Activated CD4-positive, alpha-beta T cell treated with anti-CD3 and anti-CD28 coated beads, Interleukin-2, amount 10 ng/mL, durations not matched to agents 7 days and 5 days (primary cell): ENCODE results near the gene NPSR1. TPM values are rescaled to one million over a fixed set of nuclear protein-coding genes. Genes with fewer than 3 reads are reported as not detected.
A peak's percentile ranks its signal among the peaks of the same experiment; 100 is the strongest.
"Not testable (repeated sequence)": the region's sequence is repeated elsewhere in the genome, so short reads cannot be mapped to it uniquely, and the experiment has no call there.

ENCODE experiments used
- CTCF ChIA-PET: fragments of 350-600 bp; sonication (Branson Sonifier 250); formaldehyde crosslinking; loops from one replicate; lab custom pipeline; 2021; ENCODE audit warnings: antibody characterized with exemption; lab: Charles Lee
- POLR2A ChIA-PET: fragments of 350-600 bp; sonication (Branson Sonifier 250); formaldehyde crosslinking; loops from one replicate; lab custom pipeline; 2021; ENCODE audit warnings: antibody characterized with exemption; lab: Charles Lee
- DNase-seq: peaks from one replicate; pipeline ENCODE4 v3.0.0-alpha.2; 2020
- H3K27ac Mint-ChIP-seq: one replicate; pipeline ENCODE4 v1.8.0; 2021; ENCODE audit warnings: mild to moderate bottlenecking, moderate library complexity, mixed read lengths
- H3K27me3 Mint-ChIP-seq: one replicate; pipeline ENCODE4 v1.8.0; 2021; ENCODE audit warnings: mixed read lengths
- H3K36me3 Mint-ChIP-seq: one replicate; pipeline ENCODE4 v1.8.0; 2021; ENCODE audit warnings: low read depth, mixed read lengths
- H3K4me1 Mint-ChIP-seq: one replicate; pipeline ENCODE4 v1.8.0; 2021; ENCODE audit warnings: mixed read lengths
- H3K4me3 Mint-ChIP-seq: one replicate; pipeline ENCODE4 v1.8.0; 2021; ENCODE audit warnings: mild to moderate bottlenecking, moderate library complexity, mixed read lengths
- H3K9me3 Mint-ChIP-seq: one replicate; pipeline ENCODE4 v1.8.0; 2021; ENCODE audit warnings: mixed read lengths
- total RNA-seq, 2 experiments: library from RNA; stranded (reverse); gene quantifications; one replicate each; pipeline ENCODE4 v1.2.3, GENCODE V29; 2021

The NPSR1 gene
- total RNA-seq, 2 experiments from 2014 or later: not detected

DNA sequence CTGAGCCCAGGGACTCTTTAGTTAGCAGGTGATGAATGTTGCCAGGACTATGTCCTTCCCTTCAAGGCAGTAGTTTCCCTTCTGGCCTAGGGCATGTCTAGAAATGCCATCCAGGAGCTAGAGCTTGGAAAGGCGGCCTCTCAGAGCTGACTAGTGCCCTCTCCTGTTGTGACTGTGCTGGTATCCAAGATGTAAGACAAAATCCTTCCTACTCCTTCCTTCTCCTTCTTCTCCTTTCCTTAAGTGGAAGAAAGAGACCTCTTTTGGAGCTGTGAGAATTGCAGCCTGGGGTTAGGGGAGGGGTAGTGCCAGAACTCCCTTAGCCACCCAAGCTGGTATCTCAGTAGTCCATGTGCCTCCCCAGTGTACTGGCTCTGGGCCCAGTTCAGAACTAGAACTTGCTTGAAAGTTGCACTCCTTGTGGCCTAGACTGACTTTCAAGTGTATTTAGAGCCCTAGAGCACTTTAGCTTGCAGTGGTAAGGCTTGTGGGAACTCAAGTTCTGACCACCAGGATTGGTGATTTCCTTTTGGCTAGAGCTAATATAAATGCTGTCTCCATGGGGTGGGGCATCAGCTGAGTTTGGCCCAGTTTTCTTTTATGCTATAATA, 118.8 kb downstream of the NPSR1 start:
- H3K9me3 Mint-ChIP-seq: peaks cover 3% of the 10 kb centered on the region
- H3K4me3 Mint-ChIP-seq: no peak overlapping the region
- POLR2A ChIA-PET: no interaction called here
- H3K36me3 Mint-ChIP-seq: no peaks in the 10 kb centered on the region
- no peaks in the 10 kb centered on the region for H3K4me1 Mint-ChIP-seq
- CTCF ChIA-PET: interaction anchor here (0.5 kb wide), 1 partner anchor 216 kb away, joined by 3 read pairs; no protein-coding TSS in a partner anchor
- H3K27me3 Mint-ChIP-seq: no peaks in the 10 kb centered on the region
- DNase-seq: no peak
- no peak overlapping the region for H3K27ac Mint-ChIP-seq

DNA sequence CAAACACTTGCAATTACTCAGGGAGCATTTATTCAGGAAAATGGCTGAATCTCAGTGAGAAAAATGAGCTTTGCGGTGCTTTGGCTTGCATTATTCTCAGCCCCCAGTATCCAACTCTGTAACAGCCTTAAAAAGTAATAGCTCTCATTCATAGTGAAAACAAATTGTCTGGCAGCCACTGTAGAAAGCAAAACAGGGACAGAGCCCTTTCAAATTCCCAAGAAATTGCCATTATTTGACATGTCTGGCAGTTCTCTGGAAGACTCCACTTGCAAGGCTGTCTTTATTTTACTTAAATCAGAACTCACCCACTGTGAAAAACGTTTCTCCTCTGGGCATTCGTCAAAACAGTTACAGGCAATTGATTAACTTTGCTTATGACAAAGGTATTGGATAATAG, 122.5 kb downstream of the NPSR1 start:
- Mint-ChIP-seq H3K4me3 (no peak overlapping the region), H3K4me1 (no peaks in the 10 kb centered on the region), H3K27me3 (no peaks in the 10 kb centered on the region), H3K9me3 (peaks cover 15% of the 10 kb centered on the region), H3K27ac (no peak overlapping the region), H3K36me3 (no peaks in the 10 kb centered on the region)
- CTCF ChIA-PET: no interaction called here
- DNase-seq: no peak
- POLR2A ChIA-PET: no interaction called here

DNA sequence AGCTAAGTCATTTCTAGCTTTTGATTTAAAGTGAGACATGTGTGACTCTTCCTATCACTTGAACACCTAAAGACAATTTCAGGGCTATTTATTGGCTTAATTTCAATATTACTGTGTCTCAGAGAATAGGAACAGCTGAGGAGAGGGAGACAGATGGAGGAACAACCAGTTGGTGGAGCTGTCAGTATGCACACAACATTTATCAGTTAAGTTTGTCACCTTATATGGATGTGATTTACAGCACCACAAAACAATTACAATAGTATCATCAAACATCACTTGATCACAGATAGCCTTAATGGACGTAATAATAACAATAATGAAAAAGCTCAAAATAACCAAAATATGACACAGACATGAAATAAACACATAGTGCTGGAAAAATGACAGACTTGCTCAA, 129.6 kb downstream of the NPSR1 start:
- no peaks in the 10 kb centered on the region for H3K36me3 Mint-ChIP-seq

DNA sequence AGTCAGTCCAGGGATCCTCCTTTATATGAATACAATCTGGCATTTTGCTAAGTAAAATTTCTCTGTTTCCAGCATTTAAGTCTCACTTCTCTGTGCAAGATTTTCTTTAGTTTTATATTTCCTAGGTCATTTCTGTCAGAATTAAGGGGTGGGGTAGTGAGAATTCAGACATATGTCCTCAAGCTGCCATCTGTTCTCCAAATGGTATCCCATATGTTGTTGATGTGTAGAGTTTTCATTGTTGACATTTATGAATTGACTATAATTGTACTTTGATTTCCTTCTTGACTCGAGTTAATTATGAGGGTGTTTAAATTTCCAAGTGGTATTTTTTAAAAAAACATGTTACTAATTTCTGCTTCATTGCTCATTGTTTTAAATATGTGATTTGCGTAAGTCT, 148.8 kb downstream of the NPSR1 start:
- H3K9me3 Mint-ChIP-seq: no peaks in the 10 kb centered on the region
- CTCF ChIA-PET: no interaction called here
- no peak for DNase-seq

More for the DNA sequence above, 129.6 kb downstream of the NPSR1 start:
- DNase-seq: no peak
- CTCF ChIA-PET: no interaction called here
- POLR2A ChIA-PET: no interaction called here
- no peak overlapping the region for H3K27ac Mint-ChIP-seq
- H3K9me3 Mint-ChIP-seq: peaks cover 8% of the 10 kb centered on the region
- H3K27me3 Mint-ChIP-seq: no peaks in the 10 kb centered on the region
- no peak overlapping the region for H3K4me3 Mint-ChIP-seq
- H3K4me1 Mint-ChIP-seq: no peaks in the 10 kb centered on the region

DNA sequence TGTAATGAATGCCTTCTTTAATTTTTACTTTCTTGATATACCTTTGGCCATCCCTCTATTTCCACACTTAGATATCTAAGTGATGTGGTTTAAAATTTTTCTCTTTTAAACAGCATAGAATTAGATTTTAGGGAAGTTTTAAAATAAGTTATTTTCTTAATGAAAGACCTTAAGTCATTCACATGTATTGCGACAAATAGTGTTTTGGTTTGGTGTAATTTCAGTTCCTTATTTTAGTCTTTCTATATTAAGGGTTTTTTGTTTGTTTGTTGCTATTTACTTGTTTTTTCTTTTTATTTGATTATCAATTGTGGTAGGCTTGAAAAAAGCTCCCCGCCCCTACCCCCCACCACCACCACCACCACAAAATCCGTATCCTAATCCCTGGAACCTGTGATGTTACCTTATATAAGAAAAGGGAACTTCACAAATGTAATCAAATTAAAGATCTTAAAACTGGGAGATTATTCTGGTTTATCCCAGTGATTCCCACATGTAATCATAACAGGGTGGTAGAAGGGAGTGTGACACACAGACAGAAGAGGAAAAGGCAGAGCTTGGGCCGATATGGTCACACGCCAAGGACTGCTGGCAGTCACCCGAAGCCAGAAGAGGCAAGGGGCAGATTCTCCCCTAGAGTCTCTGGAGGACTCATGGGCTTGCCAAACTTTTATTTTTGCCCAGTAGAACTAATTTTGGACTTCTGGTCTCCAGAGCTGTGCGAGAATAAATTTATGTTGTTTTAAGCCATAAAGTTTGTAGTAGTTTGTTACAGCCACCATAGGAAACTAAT, 149.7 kb downstream of the NPSR1 start:
- Mint-ChIP-seq H3K9me3 (no peaks in the 10 kb centered on the region), H3K4me3 (no peak overlapping the region), H3K27me3 (peaks cover 4% of the 10 kb centered on the region), H3K4me1 (no peaks in the 10 kb centered on the region), H3K36me3 (no peaks in the 10 kb centered on the region), H3K27ac (no peak overlapping the region)
- DNase-seq: no peak
- CTCF ChIA-PET: no interaction called here
- POLR2A ChIA-PET: no interaction called here

More for the DNA sequence above, 148.8 kb downstream of the NPSR1 start:
- Mint-ChIP-seq H3K36me3 (no peaks in the 10 kb centered on the region), H3K27ac (no peak overlapping the region), H3K4me3 (no peak overlapping the region), H3K27me3 (peaks cover 4% of the 10 kb centered on the region), H3K4me1 (no peaks in the 10 kb centered on the region)
- POLR2A ChIA-PET: no interaction called here

DNA sequence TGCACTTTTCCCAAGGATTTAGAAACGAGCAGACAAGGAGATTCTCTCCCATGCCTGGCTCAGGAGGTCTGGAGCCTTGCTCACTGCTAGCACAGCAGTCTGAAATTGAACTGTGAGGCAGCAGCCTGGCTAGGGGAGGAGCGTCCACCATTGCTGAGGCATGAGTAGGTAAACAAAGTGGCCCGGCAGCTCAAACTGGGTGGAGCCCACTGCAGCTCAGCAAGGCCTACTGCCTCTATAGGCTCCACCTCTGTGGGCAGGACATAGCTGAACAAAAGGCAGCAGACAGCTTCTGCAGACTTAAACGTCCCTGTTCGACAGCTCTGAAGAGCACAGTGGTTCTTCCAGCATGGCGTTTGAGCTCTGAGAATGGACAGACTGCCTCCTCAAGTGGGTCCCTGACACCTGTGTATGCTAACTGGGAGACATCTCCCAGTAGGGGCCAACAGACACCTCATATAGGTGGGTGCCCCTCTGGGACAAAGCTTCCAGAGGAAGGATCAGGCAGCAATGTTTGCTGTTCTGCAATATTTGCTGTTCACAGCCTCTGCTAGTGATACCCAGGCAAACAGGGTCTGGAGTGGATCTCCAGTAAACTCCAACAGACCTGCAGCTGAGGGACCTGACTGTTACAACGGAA, 156.3 kb downstream of the NPSR1 start:
- POLR2A ChIA-PET, H3K4me1 Mint-ChIP-seq, H3K27me3 Mint-ChIP-seq, H3K4me3 Mint-ChIP-seq, H3K9me3 Mint-ChIP-seq, H3K27ac Mint-ChIP-seq, CTCF ChIA-PET, DNase-seq, H3K36me3 Mint-ChIP-seq: not testable (repeated sequence)

DNA sequence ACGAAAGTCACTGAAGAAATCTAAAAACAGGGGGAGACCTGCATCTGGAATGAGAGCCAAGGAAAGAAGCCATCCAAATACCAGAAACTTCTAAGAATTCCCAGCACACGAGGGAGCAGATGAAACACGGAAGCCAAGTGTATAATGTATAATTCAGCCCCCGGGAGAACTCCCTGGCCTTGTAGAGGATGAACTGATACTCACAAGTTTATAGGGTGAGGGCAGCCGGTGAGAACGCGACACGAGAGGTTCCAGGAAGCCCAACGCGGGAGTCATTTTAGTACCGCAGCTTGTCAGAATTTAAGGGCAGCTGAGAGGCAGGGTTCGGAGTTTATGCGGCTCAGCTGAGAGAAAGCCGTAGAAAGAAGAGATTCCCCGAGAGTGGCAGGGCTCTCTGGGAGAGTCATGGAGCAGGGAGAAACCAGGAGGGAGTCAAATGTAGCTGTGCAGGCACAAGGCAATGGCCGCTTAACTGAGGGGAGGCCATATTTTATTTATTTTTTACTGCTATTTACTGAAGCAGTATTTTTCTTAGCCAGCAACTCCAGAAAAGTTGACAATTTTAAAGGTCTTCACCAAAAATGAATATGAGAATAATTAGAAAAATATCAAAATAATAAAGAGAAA, 164.0 kb downstream of the NPSR1 start:
- ChIA-PET POLR2A (no interaction called here), CTCF (no interaction called here)
- Mint-ChIP-seq H3K9me3 (no peaks in the 10 kb centered on the region), H3K4me1 (no peaks in the 10 kb centered on the region), H3K27me3 (no peaks in the 10 kb centered on the region), H3K27ac (no peak overlapping the region), H3K4me3 (no peak overlapping the region), H3K36me3 (no peaks in the 10 kb centered on the region)
- DNase-seq: no peak

DNA sequence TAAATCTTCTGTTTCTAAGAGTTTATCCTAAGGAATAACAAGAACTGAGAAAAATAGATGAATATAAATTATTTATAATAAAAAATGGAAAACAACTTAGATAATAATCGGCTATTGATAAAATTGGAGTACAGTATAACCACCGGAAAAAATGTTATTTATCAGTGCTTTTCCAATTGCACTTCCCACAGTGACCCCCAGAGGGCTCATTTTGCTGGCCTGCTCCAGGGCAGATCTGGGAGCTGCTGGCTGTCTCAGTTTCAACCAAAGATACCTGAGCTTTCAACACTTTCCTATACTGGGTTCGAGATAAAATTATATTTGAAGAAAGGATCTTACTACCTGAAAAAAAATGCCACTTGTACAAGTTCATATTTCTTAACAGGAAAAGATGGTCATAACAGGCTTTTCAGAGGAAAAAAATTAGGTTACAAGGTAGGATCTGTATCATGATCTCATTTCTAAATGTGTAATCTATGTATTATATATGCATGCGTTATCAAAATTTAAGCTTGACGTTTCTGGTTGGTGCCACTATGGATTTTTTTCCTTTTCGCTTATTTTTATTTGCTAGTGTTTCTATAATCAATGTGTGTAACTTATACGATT, 165.7 kb downstream of the NPSR1 start:
- peak; percentile 54 for DNase-seq
- ChIA-PET POLR2A (no interaction called here), CTCF (no interaction called here)
- Mint-ChIP-seq H3K36me3 (no peaks in the 10 kb centered on the region), H3K27ac (no peak overlapping the region), H3K27me3 (no peaks in the 10 kb centered on the region), H3K4me1 (no peaks in the 10 kb centered on the region), H3K4me3 (no peak overlapping the region), H3K9me3 (no peaks in the 10 kb centered on the region)

DNA sequence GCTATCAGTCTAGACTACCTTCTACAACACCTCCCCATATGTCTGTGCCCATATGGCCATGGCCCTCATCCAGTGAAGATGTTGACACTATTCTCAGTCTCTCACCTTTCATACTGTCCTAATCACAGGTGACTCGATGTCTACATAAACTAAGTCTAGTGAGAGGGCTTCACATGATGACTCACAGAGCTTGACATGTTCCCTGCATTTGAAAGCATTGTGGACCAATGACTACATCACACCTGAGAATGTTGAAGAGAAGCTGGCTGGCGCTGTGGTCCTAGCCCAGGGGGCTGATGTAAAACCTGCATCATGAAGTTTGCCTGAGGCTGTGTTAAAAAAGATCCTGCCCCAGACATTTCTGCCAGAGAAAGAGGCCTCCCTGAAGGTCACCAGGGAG, 167.2 kb downstream of the NPSR1 start:
- H3K9me3 Mint-ChIP-seq: no peaks in the 10 kb centered on the region
- H3K4me3 Mint-ChIP-seq: no peak overlapping the region
- no peaks in the 10 kb centered on the region for H3K36me3 Mint-ChIP-seq
- H3K4me1 Mint-ChIP-seq: no peaks in the 10 kb centered on the region
- no peak for DNase-seq
- CTCF ChIA-PET: no interaction called here
- no peak overlapping the region for H3K27ac Mint-ChIP-seq
- no peaks in the 10 kb centered on the region for H3K27me3 Mint-ChIP-seq
- POLR2A ChIA-PET: no interaction called here

DNA sequence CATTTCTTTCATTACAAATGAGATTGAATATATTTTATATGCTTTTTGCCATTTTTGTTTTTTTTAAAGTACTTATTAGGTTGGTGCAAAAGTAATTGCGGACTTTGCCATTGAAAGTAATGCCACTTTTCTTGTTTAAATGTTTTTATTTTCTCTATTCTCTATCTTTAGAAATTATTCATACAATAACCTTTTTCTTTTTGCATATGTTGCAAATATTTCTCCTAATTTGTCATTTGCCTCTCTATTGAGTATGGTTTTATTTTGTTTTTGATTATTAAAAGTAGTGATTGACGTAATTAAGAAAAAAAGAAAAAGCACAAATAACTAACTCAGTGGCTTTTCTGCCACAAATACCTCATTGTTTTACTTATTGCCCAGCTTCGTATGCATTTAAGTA, 172.4 kb downstream of the NPSR1 start:
- Mint-ChIP-seq H3K4me1 (no peaks in the 10 kb centered on the region), H3K4me3 (no peak overlapping the region), H3K27me3 (no peaks in the 10 kb centered on the region), H3K27ac (no peak overlapping the region), H3K9me3 (no peaks in the 10 kb centered on the region), H3K36me3 (no peaks in the 10 kb centered on the region)
- no peak for DNase-seq
- ChIA-PET CTCF (no interaction called here), POLR2A (no interaction called here)

DNA sequence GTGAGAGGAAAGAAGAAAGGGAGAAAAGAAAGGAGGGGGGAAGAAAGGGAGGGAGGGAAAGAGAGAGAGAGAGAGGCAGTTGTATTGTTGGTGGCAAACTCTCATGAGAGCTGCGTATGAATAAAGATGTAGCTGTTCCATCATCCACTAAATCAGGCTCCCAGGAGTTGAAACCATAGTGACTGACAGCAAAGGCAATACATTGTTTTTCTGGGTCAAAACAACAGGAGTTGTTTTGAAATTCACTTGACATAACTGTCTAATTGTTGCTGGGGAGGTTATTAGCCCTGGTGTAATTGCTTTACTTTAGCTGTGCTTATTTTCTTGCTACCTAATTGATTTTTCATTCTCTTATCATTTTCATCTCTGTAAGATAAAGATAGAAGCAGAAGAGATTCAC, 173.4 kb downstream of the NPSR1 start:
- CTCF ChIA-PET: no interaction called here

DNA sequence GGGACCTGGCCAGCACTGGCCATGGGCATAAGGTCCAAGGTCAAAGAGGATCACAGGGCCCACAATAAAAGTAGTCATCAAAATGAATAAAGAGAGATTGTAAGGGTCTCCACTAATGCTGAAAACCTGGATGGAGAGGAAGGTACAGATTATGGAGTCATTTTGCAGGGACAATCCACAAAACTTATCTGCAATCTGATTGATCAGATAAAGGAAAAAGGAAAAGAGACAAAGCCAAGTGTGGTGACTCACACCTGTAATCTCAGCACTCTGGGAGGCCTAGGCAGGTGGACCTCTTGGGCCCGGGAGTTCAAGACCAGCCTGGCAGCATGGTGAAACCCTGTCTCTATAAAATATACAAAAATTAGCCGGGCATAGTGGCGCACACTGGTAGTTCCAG, 174.0 kb downstream of the NPSR1 start:
- H3K4me3 Mint-ChIP-seq: no peak overlapping the region
- CTCF ChIA-PET: no interaction called here

More for the DNA sequence above, 173.4 kb downstream of the NPSR1 start:
- no peaks in the 10 kb centered on the region for H3K36me3 Mint-ChIP-seq
- DNase-seq: no peak
- no peaks in the 10 kb centered on the region for H3K4me1 Mint-ChIP-seq
- POLR2A ChIA-PET: no interaction called here
- no peak overlapping the region for H3K4me3 Mint-ChIP-seq
- no peaks in the 10 kb centered on the region for H3K27me3 Mint-ChIP-seq
- H3K9me3 Mint-ChIP-seq: no peaks in the 10 kb centered on the region
- no peak overlapping the region for H3K27ac Mint-ChIP-seq

More for the DNA sequence above, 174.0 kb downstream of the NPSR1 start:
- no peaks in the 10 kb centered on the region for H3K9me3 Mint-ChIP-seq
- no peaks in the 10 kb centered on the region for H3K4me1 Mint-ChIP-seq
- H3K36me3 Mint-ChIP-seq: no peaks in the 10 kb centered on the region
- DNase-seq: no peak
- H3K27ac Mint-ChIP-seq: no peak overlapping the region
- no peaks in the 10 kb centered on the region for H3K27me3 Mint-ChIP-seq
- POLR2A ChIA-PET: no interaction called here
